GM21737 (cell line): ENCODE data around the gene FSIP1.

Experiments used
- ATAC-seq: cut with Tn5 transposase; IDR thresholded peaks from one replicate; pipeline ENCODE4 v1.9.1; 2021; ENCODE audit warnings: mild to moderate bottlenecking, moderate library complexity; ENCODE audit not compliant: unreplicated experiment

Gene FSIP1

DNA sequence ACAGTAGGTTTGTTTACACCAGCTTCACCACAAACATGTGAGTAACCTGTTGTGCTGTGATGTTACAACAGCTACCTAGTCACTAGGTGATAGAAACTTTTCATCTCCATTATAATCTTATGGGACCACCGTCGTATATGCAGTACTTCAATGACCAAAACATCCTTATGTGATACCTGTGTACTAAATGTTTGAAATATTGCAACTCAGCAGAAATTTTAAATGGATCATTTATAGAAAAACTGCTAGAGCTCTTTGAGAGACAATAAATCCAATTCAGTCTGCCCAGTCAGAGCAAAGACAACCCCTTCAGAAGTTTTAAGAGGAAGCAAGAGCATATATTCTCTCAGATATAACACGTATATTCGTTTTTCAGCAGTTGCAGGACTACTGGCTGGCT is 128.3 kb downstream of the FSIP1 start:
- no peak for ATAC-seq

DNA sequence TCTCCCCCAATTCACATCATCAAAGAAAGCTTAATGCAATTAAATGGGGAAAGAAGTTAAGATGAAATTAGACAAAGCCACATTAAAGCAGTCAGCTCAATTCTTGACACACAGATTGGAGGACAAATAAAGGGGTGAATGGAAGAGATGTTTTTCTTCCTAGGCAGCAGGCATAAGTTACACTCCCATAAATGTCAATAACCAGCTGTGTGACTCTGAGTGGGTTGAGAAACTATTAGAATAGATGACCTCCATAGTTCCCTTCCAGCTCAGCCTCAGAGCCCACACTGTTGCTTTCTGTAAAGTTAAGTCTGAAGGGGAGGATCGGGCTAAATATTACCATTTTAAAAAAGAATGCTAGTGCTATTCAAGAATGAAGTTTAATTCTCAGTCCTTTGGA is 130.8 kb downstream of the FSIP1 start:
- no peak for ATAC-seq

DNA sequence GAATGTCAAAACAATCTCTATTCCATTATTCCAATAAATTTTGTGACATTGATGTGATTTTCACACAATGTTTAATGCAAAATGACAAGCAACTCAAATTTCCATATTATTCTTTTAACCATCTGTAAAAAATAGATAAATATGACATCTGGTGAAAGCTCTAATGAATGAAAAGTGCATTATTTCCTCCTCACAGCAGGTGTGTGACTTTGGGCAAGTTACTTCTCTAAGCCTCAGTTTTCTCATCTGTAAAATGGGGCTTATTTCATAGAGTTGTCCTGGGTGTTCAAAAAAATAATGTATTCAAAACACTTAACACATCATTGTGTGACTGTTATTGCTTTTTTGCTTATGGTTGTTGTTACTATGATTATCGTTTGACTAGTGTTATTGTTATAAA is 131.3 kb downstream of the FSIP1 start:
- no peak for ATAC-seq

DNA sequence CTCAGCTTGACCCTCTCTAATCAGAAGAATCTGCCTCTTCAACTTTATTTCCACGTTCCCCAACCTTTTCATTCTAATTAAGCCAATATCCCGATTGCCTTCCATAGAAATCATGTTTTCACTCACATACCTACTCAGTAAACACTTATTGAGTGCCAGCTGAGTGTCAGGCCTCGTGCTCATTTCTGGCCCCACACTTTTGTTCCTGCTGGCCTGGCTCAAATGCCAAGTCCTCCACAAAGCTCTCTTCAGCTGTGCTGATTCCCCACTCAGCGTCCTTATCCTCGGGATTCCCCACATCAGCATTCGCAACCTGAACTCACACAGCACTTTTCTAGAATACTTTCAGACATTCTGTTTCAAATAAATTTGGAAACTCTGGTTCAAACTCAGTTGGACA is 132.9 kb downstream of the FSIP1 start:
- ATAC-seq = no peak

DNA sequence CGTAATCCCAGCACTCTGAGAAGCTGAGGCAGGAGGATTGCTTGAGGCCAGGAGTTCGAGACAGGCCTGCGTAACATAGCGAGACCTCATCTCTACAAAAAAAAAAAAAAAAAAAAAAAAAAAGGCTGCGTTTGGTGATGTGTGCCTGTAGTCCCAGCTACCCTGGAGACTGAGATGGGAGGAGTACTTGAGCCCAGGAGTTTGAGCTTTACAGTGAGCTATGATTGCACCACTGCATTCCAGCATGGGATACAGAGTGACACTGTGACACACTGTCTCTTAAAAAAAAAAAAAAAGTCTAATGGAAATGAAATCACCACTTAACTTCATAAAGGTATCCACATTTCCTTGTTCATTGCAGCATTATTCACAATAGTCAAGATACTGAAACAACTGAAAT is 136.2 kb downstream of the FSIP1 start:
- no peak for ATAC-seq

DNA sequence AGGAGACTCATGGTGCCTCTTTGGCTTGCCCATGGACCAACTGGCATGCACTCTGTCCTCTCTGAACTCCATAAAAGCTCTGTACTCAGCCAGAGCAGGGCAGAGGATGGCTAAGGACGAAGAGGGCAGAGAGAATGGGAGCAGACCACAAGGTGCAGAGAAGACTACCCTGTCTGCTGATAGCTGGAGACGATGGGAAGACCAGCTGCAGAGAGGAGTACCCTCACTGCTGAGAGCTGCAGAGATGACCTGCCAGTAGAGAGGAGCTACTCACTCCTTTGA is 136.7 kb downstream of the FSIP1 start:
- no peak for ATAC-seq

DNA sequence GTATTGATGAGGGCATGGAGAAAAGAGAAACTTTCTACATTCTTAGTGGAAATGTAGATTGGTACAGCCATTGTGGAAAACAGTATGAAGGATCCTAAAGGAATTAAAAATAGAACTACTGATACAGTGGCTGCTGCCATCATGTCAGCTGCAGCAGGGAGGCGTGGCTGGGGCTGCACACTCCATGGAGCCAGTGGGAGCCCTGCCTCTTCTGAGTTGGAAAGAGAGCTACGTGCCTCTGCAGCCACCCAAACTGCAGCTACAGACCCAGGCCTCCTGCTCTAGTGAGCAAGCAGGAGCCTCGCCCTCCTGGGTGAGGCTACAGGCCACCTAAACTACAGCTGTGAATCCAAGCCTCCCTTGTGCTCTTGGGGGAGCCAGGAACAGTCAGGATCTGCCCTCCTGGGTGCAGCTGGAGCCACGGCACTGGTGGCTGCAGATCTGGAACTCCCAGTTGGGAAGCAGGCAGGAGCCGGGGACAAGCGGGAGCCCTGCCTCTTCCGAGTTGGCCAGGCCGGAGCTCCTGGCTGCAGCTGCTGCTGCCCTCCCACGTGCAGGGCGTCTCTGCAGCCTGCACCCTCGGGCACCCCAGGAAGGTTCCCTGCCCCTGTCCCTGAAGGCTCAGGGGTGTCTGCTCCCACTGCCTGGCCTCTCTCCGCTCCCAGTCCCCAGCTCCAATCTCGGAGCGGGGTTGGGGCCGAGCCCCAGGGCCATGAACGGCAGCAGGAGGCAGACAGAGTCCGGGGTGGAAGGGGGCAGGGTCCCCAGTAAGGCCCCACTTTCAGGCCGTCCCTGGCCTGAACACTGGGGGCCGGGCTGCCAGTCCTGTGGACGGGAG is 137.3 kb downstream of the FSIP1 start:
- ATAC-seq = no peak

DNA sequence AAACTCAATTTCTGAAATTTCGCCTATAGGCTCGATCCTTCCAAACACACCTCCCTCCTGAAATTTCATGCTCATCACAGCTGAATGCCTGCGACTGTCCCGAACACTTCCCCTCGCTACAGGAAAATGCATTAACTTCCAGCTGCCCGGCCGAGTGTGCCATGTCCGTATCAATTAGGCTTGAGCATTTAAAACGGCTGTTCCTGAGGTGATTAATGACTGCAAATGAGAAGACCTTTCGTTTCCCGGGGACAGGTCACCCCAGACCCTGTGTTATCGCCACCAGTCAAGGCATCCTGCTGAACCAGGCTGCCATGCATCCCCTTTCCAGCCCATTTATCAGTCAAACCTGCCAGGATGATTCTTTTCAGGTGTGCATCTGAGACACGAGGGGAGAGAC is 138.5 kb downstream of the FSIP1 start:
- ATAC-seq = no peak

DNA sequence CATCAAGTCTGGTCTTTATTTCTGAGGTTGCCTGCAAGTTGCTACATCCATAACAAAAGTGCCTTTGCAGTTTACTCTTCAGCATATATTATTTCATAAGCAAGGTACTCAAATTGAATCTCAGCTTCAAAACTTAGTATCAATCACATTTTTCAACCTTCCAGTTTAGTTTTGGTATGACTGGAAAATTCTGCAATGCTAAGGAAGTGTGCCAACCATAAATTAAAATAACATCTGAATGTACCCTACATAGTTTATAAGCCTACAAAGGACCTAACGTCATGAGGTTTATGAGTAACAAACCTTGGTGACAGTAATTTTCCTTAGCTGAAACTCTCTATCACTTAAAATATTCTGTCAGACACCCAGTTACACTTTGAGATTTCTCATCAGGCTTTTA is 138.9 kb downstream of the FSIP1 start:
- no peak for ATAC-seq

DNA sequence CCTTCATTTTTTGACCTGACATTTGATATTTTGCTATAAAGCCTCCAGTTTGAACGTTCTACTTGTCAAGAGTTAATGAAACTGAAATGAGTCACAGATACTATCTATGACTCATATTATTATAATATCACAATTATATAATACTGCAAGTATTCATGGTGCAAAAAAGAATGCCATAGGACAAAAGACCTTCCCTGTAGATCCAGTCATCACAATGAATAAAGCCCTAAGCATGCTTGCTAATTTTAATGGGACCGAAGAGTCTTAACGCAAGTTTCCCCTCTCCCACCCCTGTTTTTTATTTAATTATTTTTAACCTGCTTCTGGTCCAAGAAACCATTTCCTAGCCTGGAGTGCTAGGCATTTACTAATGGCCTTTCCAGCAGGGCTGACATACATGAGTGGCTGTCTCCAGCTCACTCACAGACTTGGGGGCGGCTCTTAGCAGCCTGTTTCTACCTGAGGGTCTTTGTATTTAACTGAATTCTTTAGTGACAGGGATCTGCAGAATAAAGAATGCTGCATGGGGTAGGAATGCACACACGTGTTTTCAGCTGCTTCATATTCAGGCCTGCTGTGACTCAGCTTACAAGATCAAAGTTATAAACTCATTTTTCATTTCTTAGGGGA is 140.5 kb downstream of the FSIP1 start:
- ATAC-seq = no peak

DNA sequence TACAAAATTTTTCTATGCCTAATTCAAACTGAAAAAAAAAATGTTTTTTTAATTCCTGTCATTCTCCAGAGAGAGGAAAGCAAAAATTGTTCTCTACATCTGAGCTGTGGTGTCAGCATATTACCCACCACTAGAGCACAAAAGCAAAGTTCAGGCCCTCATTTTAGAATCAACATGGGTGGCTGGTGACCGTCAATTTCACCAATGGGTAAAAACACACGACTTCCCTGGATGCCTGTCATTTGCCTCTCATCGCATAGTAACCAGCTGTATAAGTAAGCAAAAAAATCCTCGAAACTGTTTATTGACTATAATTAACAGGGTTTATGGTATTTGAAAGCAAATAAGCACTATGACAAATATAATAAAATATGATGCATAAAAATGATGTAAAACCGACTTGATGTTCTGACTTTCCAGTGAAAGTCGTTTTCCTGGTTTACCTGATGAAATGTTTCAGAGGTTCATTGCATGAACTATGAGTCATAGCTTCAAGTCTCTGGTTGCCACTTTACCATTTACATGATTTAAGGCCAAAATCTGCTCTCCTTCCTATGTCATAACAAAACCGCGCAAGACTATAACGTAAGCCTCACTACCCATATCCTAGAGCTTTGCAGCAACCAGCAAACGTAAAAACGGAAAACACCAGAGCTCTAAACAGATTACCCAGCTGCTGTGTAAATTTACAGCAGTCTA is 141.3 kb downstream of the FSIP1 start:
- no peak for ATAC-seq

DNA sequence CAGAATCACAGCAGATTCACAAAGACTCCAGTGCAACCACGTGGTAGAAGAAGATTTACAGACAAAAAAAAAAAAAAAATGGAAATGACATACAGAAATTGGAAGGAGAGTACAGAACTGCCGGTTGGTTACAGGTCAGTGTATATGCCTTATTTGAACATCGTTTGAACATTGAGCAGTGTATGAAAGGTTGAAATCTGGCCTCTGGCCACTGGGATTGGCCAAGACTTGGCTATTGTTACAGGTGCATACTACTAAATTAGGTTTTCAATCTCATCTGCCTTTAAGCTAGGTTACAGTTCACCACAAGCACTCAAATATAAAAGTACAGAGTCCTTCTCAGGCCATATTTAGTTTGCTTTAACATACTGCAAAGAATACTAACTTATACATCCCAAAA is 142.0 kb downstream of the FSIP1 start:
- ATAC-seq = no peak

DNA sequence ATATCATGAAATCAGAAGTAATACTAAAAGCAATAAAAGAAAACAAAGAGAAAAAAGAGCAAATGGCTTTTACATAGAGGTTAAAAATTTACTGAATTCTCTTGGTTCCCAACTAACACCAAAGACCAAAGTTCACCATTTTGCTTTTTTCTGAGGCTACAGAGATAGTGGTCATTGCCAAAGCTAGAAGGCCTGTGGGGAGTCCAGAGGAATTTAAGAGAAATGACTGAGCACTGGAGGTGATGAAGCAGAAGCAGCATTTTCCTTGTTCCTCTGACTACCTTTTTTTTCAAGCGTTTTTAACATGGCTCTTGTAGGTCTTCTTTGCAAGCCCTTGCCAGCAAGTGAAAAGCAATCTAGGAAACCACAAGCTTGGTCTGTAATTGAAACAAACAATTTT is 143.6 kb downstream of the FSIP1 start:
- ATAC-seq = no peak

DNA sequence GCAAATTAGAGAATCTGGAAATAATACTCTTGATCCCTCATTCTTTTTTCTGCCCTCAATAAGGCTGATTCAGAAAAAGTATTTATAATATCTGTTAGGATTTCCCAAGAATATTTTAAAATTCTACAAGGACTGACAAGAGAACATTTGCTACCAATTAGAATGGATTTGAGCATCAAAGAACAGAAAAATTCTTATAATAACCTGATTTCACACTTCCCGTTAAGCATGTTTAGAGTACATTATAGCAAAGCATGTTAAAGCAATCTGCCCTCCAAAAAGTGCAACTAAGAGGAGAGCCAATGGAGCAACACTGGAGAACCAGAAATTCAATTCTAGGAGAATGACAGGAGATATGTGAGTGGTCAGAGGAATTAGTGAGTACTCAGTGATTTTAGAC is 144.6 kb downstream of the FSIP1 start:
- ATAC-seq = no peak

DNA sequence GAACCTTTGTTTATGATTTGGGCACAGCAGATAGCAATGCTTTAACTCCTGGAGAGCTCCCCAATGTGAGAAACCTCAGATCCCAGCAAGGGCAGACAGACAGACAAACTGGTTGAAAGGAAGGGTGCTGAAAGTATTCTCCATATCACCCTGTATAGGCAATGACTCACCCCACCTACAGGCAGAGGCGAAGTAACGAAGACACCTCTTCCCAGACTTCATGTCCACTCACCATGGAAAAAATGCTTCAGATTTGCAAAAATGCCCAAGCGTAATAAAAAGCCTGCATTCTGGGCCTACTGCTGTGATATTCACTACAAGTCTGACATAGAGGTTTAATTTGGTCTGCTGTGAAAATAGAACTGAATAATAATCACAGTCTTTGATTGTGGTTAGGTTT is 151.3 kb downstream of the FSIP1 start:
- ATAC-seq = no peak

DNA sequence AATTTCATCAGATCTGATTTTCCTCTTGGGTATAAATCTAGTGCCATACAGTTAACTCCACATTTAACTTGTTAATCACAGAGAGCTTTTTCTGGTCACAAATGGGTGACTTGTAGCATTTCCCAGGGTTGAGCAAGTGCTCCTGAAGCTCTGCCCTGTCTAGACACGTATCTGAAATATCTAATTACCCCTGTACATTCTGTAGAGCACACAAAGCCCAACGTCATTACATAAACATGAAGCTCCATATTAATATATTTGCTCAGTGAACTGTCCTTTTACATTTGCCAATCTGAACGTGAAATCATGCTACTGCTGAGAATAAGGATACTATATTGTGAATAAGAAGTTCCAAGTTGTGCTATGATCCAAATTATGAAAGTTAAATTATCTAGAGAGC is 152.7 kb downstream of the FSIP1 start:
- no peak for ATAC-seq

DNA sequence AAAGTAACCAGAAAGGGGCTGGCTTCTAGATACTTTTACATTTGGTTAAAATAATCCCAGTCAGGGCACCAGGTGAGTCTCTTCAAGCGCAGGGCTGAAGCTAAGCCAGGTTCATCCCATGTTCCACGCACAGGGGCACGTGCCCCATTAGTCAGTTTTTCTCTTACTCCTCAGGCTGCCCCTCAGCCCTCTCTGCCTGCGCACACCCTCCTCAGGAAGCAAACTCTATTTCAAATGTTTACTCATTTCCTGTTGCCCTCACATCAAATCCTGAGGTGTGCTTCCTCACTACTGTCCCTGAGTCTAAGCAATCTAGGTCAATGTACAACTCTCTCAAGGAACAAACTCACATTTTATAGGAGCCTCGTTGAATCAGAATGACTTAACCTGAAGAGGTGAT is 153.3 kb downstream of the FSIP1 start:
- no peak for ATAC-seq

DNA sequence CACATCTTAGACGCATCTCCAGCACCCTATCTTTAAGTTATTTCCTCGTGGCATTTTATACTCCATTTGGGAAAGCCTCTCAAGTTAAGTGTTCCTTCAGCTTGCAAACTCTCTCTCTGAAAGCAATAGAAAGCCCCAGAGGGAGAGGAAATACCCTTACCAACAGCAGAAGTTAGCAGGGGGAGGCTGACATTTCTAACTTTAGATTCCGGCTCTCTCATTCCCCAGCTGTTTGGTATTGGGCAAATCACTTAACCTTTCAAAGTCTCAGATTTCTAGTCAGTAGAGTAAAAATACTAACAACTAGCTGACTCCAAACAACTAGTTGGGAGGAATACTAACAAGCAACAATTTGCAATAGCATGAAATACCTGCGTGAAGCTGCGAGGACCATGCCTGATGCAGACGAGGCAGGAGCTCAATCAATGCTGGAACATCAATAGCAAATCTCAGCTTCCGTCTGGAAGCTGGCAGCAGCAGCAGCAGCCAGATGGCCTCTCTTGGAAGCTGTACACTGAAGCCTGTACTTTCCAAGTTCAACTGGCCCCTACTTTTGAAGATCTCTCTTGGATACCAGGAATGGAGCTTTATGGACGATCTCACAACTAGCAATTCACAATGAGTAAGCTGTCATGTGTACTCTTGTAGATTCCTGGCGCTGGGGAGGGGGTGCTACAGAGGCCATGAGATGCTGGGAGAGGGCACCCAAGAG is 153.9 kb downstream of the FSIP1 start:
- no peak for ATAC-seq

DNA sequence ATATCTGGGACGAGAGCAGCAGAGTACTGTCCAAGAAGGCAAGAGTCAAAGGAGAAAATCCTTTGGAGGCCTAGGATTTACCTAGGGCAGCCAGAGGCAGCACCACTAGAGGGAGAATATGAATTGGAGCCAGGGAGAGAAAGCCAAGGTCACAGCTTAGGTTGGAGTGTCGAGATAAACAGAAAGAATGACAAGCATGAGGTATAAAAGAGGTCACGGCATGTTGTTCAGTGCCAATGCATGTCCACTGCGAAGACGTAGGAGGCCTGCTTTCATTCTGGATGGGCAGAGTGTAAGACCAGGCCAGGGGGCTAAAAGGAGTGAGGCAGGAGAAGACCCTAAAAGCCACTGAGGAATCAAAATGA is 154.5 kb downstream of the FSIP1 start:
- no peak for ATAC-seq

DNA sequence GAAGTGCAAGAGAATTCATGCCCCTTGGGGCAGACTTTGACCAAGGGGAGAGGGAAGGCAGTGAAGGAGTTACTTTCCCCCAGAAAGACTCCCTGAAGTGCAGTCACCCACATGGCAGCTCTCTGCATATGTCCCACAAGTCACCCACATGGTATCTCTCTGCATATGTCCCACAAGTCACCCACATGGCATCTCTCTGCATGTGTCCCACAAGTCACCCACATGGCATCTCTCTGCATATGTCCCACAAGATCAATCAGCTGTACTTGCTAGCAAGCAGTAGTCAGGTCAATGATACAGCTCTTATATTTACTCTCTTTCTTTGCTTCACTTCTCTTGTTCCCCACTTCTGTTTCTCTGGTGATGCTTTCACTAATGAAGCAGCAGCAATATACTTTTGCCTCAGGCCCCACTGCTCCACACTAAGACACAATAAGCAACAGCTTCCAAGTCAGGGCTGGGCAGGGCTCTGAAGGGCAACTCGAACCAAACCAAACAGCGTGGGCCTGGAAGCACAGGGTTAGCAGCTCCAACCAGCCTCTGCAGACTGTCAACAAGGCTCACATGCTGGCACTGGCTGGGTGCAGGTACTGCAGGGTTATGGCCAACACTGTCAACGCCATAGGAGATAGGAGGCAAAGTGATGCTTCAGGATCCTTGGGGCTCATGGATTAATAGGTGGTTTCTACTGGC is 155.0 kb downstream of the FSIP1 start:
- no peak for ATAC-seq

DNA sequence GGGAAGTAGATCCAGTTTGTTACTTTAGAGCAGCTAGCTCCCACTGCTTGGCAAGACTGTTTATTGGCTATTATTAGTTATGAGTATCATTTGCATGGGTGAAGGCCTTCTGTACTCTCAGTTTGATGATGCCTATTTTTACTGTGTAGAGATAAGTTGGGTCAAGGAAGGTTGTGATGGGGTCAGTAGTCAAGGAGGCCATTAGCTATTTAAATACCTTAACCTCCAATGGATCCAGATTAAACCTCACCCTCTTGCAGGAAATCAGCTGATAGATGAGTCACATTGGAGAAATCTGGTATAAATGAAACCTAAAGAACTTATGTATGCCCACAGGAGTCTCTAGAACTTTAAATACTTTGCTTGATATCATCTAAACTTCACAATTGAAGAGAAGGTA is 156.8 kb downstream of the FSIP1 start:
- ATAC-seq = no peak
